SH-SY5Y (cell line): Measurements from ENCODE around the gene ARHGEF4.

ENCODE experiments used
- GATA2 ChIP-seq: IDR thresholded peaks from 2 replicates; pipeline ENCODE4 v1.6.1; 2011; ENCODE audit warnings: mild to moderate bottlenecking, low read depth, low read length
- GATA3 ChIP-seq: IDR thresholded peaks from 2 replicates; pipeline ENCODE4 v1.6.1; 2011; ENCODE audit warnings: low read depth, mild to moderate bottlenecking, low read length, moderate library complexity

ARHGEF4 gene

GRCh38 chr2:131055169-131056065 is 218.7 kb downstream of the ARHGEF4 start:
- no peak for TF ChIP-seq GATA3
- no peak for TF ChIP-seq GATA2

- TF ChIP-seq GATA2 (no peak), GATA3 (no peak)
Observed at GRCh38 chr2:131056204-131056931, 219.7 kb downstream of the ARHGEF4 start.

GRCh38 chr2:131056932-131057287 is 220.2 kb downstream of the ARHGEF4 start:
- no peak for TF ChIP-seq GATA2
- TF ChIP-seq GATA3 = no peak

- no peak for TF ChIP-seq GATA3
- no peak for TF ChIP-seq GATA2
Observed at GRCh38 chr2:131058214-131058843, 221.6 kb downstream of the ARHGEF4 start.

- no peak for TF ChIP-seq GATA2
- TF ChIP-seq GATA3 = no peak
Observed at GRCh38 chr2:131058920-131059319, 222.2 kb downstream of the ARHGEF4 start.

GRCh38 chr2:131063501-131064283 is 227.0 kb downstream of the ARHGEF4 start:
- TF ChIP-seq GATA2 = no peak
- no peak for TF ChIP-seq GATA3

- TF ChIP-seq GATA2 = no peak
Observed at GRCh38 chr2:131064589-131065512, 228.1 kb downstream of the ARHGEF4 start.

GRCh38 chr2:131067465-131068125 is 230.9 kb downstream of the ARHGEF4 start:
- TF ChIP-seq GATA3 (no peak), GATA2 (no peak)

- TF ChIP-seq GATA3 (no peak), GATA2 (no peak)
Observed at GRCh38 chr2:131076707-131077106, 240.0 kb downstream of the ARHGEF4 start.

GRCh38 chr2:131077182-131077846 is 240.6 kb downstream of the ARHGEF4 start:
- TF ChIP-seq GATA3 (no peak), GATA2 (no peak)

GRCh38 chr2:131077966-131078365 is 241.3 kb downstream of the ARHGEF4 start:
- TF ChIP-seq GATA3 = no peak
- TF ChIP-seq GATA2 = no peak

- no peak for TF ChIP-seq GATA2
- no peak for TF ChIP-seq GATA3
Observed at GRCh38 chr2:131081190-131081589, 244.5 kb downstream of the ARHGEF4 start.

- TF ChIP-seq GATA3 = no peak
- TF ChIP-seq GATA2 = no peak
Observed at GRCh38 chr2:131085646-131086045, 248.9 kb downstream of the ARHGEF4 start.
